HepG2 (cell line): ENCODE data around the gene KAT6B.

ENCODE experiments used
- ATF2 ChIP-seq: sonication (generic); formaldehyde crosslinking; IDR thresholded peaks from 2 replicates; pipeline ENCODE4 v1.4.0; 2020; ENCODE audit warnings: missing genetic modification reagents
- CREB1 ChIP-seq, 2 experiments: fragments of 450-650 bp in 1 of 2; IDR thresholded peaks; 2 replicates each; pipeline ENCODE4 v1.6.1; 2016 to 2017; ENCODE audit warnings: control low read depth in 1 of 2, mild to moderate bottlenecking in 1 of 2, missing compliant biosample characterization in 1 of 2, missing genetic modification characterization in 1 of 2
- ELF1 ChIP-seq: sonication (generic); formaldehyde crosslinking; IDR thresholded peaks from 2 replicates; pipeline ENCODE4 v1.4.0; 2020; ENCODE audit warnings: missing genetic modification reagents
- ERF ChIP-seq: IDR thresholded peaks from 2 replicates; pipeline ENCODE4 v1.6.1; 2018; ENCODE audit warnings: missing biosample characterization, missing genetic modification reagents
- HMG20B ChIP-seq: conservative IDR thresholded peaks from 2 replicates; pipeline ENCODE4 v1.6.1; 2016; ENCODE audit warnings: missing genetic modification reagents, missing compliant biosample characterization
- MAFF ChIP-seq: IDR thresholded peaks from 2 replicates; pipeline ENCODE4 v1.6.1; 2011; ENCODE audit warnings: low read depth, low read length, improper control_type of control experiment
- MXI1 ChIP-seq: IDR thresholded peaks from 3 replicates; pipeline ENCODE4 v1.6.1; 2012; ENCODE audit warnings: low read depth, low read length, inconsistent platforms, borderline replicate concordance
- SRF ChIP-seq: IDR thresholded peaks from 2 replicates; pipeline ENCODE4 v1.6.1; 2011; ENCODE audit warnings: mild to moderate bottlenecking, low read depth, low read length, moderate library complexity
- UBTF ChIP-seq: sonication (generic); formaldehyde crosslinking; IDR thresholded peaks from 2 replicates; pipeline ENCODE4 v1.4.0; 2020; ENCODE audit warnings: mild to moderate bottlenecking, missing genetic modification reagents
- ZNF362 ChIP-seq: sonication (generic); formaldehyde crosslinking; IDR thresholded peaks from 2 replicates; pipeline ENCODE4 v1.4.0; 2020; ENCODE audit warnings: missing genetic modification reagents, mild to moderate bottlenecking, borderline replicate concordance

- TF ChIP-seq ELF1 (CRISPR knock-in tag) (no peak), SRF (no peak), MXI1 (no peak), ERF (no peak), CREB1 (IDR thresholded peaks at IDR 0.05) (no peak), CREB1 (CRISPR knock-in tag; IDR thresholded peaks at IDR 0.05) (no peak), ATF2 (no peak), HMG20B (CRISPR knock-in tag) (no peak), MAFF (no peak), ZNF362 (CRISPR knock-in tag) (no peak), UBTF (no peak)
Measured at GRCh38 chr10:74928742-74929191, 102.4 kb downstream of the KAT6B start.
